Hepatocyte (in vitro differentiated cells): ENCODE data around the gene FGR. TPM values are rescaled to one million over a fixed set of nuclear protein-coding genes. Genes with fewer than 3 reads are reported as not detected.
A peak's percentile ranks its signal among the peaks of the same experiment; 100 is the strongest.

Source experiments
- DNase-seq: peaks from one replicate; pipeline ENCODE4 v3.0.0-alpha.2; 2016; ENCODE audit warnings: low spot score
- H2AFZ ChIP-seq: fragments of 200-600 bp; sonication (generic); 2 replicates; pipeline ENCODE4 v1.6.0; 2016; ENCODE audit warnings: antibody characterized with exemption, mild to moderate bottlenecking
- H3K27ac ChIP-seq: fragments of 200-600 bp; sonication (generic); 2 replicates; pipeline ENCODE4 v1.5.1; 2016; ENCODE audit warnings: mild to moderate bottlenecking
- H3K27me3 ChIP-seq: fragments of 200-600 bp; sonication (generic); 2 replicates; pipeline ENCODE4 v1.6.1; 2016
- H3K36me3 ChIP-seq: fragments of 200-600 bp; sonication (generic); replicated peaks from 2 replicates; pipeline ENCODE4 v1.5.1; 2016; ENCODE audit warnings: low read depth; ENCODE audit not compliant: insufficient read depth
- H3K4me1 ChIP-seq: fragments of 200-600 bp; sonication (generic); 2 replicates; pipeline ENCODE4 v1.5.1; 2016; ENCODE audit warnings: mild to moderate bottlenecking, moderate library complexity; ENCODE audit not compliant: insufficient read depth
- H3K4me2 ChIP-seq: fragments of 200-600 bp; sonication (generic); 2 replicates; pipeline ENCODE4 v1.6.0; 2016
- H3K4me3 ChIP-seq: fragments of 200-600 bp; sonication (generic); 2 replicates; pipeline ENCODE4 v1.5.1; 2016; ENCODE audit warnings: mild to moderate bottlenecking
- H3K79me2 ChIP-seq: fragments of 200-600 bp; sonication (generic); 2 replicates; pipeline ENCODE4 v1.6.0; 2017; ENCODE audit warnings: mild to moderate bottlenecking
- H3K9me2 ChIP-seq: fragments of 200-600 bp; sonication (generic); replicated peaks from 2 replicates; pipeline ENCODE4 v1.6.0; 2017; ENCODE audit warnings: mild to moderate bottlenecking; ENCODE audit not compliant: insufficient read depth
- H3K9me3 ChIP-seq: fragments of 200-600 bp; sonication (generic); 2 replicates; pipeline ENCODE4 v1.5.1; 2016; ENCODE audit warnings: low read depth, mild to moderate bottlenecking
- H4K20me1 ChIP-seq: fragments of 200-600 bp; sonication (generic); 2 replicates; pipeline ENCODE4 v1.6.0; 2016; ENCODE audit warnings: mild to moderate bottlenecking; ENCODE audit not compliant: insufficient read depth, poor library complexity, severe bottlenecking
- EZH2 ChIP-seq: fragments of 200-600 bp; sonication (generic); IDR thresholded peaks from 2 replicates; pipeline ENCODE4 v1.6.1; 2016; ENCODE audit warnings: antibody characterized with exemption, mild to moderate bottlenecking, borderline replicate concordance
- EZH2phosphoT487 ChIP-seq: fragments of 200-600 bp; sonication (generic); IDR thresholded peaks from one replicate; pipeline ENCODE4 v1.6.1; 2018; ENCODE audit warnings: antibody characterized with exemption, mild to moderate bottlenecking, low read depth, moderate library complexity; ENCODE audit not compliant: unreplicated experiment, severe bottlenecking
- WGBS: methylation state at CpG from one replicate; pipeline ENCODE4 v1.1.6; 2016; ENCODE audit warnings: low lambda C conversion rate; ENCODE audit errors: missing lambda C conversion rate; 5-methylcytosine and 5-hydroxymethylcytosine counted together
- polyA plus RNA-seq: library from polyadenylated mRNA; unstranded; fragments of >200 nt; fragmentation: Nextera tagmentation; extraction: Ambion mirVana; gene quantifications from 2 replicates; pipeline ENCODE4 v1.2.1, GENCODE V29; 2016
- total RNA-seq: library from RNA; depleted of rRNA; stranded (reverse); fragments of >200 nt; gene quantifications from 2 replicates; pipeline ENCODE4 v1.2.3, GENCODE V29; 2014
- TF ChIP-seq, protein P1 (sequence below): fragments of 200-600 bp; sonication (generic); IDR thresholded peaks from 2 replicates; pipeline ENCODE4 v1.5.1; 2016; ENCODE audit warnings: antibody characterized with exemption, mild to moderate bottlenecking; ENCODE audit not compliant: poor library complexity

The FGR gene
- total and polyA plus RNA-seq, 2 experiments from 2014 or later, result 0.28 to 0.73 TPM

DNA sequence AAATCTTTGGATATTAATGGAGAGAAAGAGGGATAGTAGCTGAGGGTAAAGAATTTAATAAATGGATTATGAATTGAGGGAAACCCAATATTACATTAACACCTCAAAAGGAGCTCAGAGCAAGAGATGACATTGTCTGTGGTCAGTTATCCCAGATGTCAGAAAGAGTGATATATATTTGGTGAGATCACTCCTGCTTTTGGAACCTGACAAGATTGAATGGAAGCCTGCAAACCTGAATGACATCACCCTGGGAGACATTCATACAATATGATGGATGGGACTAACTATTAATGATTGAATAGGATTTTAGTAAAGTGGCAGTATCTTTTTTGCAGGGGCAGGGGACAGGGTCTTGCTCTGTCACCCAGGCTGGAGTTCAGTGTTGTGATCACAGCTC is 43.8 kb upstream of the FGR start:
- H3K4me3 ChIP-seq, result no peak overlapping the region
- H3K4me1 ChIP-seq, result no peaks in the 10 kb centered on the region
- H3K9me3 ChIP-seq, result peaks cover 7% of the 10 kb centered on the region
- H3K79me2 ChIP-seq, result no peaks in the 10 kb centered on the region
- TF ChIP-seq EZH2phosphoT487 (no peak), EZH2 (no peak)
- TF ChIP-seq, protein P1, sequence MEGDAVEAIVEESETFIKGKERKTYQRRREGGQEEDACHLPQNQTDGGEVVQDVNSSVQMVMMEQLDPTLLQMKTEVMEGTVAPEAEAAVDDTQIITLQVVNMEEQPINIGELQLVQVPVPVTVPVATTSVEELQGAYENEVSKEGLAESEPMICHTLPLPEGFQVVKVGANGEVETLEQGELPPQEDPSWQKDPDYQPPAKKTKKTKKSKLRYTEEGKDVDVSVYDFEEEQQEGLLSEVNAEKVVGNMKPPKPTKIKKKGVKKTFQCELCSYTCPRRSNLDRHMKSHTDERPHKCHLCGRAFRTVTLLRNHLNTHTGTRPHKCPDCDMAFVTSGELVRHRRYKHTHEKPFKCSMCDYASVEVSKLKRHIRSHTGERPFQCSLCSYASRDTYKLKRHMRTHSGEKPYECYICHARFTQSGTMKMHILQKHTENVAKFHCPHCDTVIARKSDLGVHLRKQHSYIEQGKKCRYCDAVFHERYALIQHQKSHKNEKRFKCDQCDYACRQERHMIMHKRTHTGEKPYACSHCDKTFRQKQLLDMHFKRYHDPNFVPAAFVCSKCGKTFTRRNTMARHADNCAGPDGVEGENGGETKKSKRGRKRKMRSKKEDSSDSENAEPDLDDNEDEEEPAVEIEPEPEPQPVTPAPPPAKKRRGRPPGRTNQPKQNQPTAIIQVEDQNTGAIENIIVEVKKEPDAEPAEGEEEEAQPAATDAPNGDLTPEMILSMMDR, result no peak
- no peaks in the 10 kb centered on the region for H3K36me3 ChIP-seq
- no peak overlapping the region for H3K4me2 ChIP-seq
- no peaks in the 10 kb centered on the region for H3K27me3 ChIP-seq
- no peaks in the 10 kb centered on the region for H4K20me1 ChIP-seq
- DNase-seq, result no peak
- no peak overlapping the region for H3K27ac ChIP-seq
- no peak overlapping the region for H2AFZ ChIP-seq
- H3K9me2 ChIP-seq, result no peaks in the 10 kb centered on the region

DNA sequence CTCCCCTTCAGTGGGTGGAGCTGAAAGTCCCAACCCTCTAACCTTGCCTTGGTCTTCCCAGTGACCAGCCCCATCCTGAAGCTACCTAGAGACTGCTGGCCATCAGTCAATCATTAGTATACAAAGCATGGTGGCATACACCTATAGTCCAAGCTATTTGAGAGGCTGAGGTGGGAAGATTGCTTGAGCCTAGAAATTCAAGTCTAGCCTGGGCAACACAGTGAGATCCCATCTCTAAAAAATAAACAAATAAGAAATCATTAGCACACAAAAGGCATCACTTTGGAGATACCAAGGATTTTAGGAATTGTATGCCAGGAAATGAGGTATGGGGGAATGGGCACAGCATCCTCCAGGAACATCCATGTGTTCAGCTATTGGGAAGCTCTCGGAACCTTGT is 41.4 kb upstream of the FGR start:
- H3K9me3 ChIP-seq, result peaks cover 6% of the 10 kb centered on the region
- peaks cover 5% of the 10 kb centered on the region for H3K4me1 ChIP-seq
- no peak overlapping the region for H3K4me2 ChIP-seq
- H3K27ac ChIP-seq, result no peak overlapping the region
- WGBS, result 95% methylated on average over 1 of the region's 1 CpG
- H4K20me1 ChIP-seq, result no peaks in the 10 kb centered on the region
- H3K4me3 ChIP-seq, result no peak overlapping the region
- no peaks in the 10 kb centered on the region for H3K9me2 ChIP-seq
- DNase-seq, result no peak
- no peaks in the 10 kb centered on the region for H3K36me3 ChIP-seq
- TF ChIP-seq, protein P1, result no peak
- TF ChIP-seq EZH2 (no peak), EZH2phosphoT487 (no peak)
- no peaks in the 10 kb centered on the region for H3K27me3 ChIP-seq
- no peak overlapping the region for H2AFZ ChIP-seq
- no peaks in the 10 kb centered on the region for H3K79me2 ChIP-seq

DNA sequence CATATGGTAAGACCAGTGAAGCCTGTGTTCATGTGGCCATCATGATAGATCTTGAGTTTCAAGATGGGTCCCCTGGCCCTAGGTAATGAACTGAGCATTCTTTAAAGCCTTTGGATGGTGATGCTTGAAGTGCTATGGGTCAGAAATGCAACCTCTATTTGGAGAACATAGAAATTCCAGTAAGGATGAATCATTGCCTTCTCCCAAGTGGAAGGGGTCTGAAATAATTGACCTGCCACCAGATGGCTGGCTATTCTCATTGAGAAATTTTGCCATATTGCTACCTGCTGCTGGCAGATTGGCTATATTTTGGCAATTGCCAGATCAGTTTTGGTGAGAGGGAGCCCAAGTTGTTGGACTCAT is 37.7 kb upstream of the FGR start:
- DNase-seq, result no peak
- H3K4me3 ChIP-seq, result no peak overlapping the region
- H3K9me3 ChIP-seq, result no peaks in the 10 kb centered on the region
- H3K36me3 ChIP-seq, result no peaks in the 10 kb centered on the region
- no peaks in the 10 kb centered on the region for H4K20me1 ChIP-seq
- peak overlapping the region; percentile 71 for H3K4me2 ChIP-seq
- TF ChIP-seq EZH2 (no peak), EZH2phosphoT487 (no peak)
- TF ChIP-seq, protein P1, result no peak
- H3K9me2 ChIP-seq, result no peaks in the 10 kb centered on the region
- H3K27ac ChIP-seq, result peak overlapping the region; percentile 89
- no peaks in the 10 kb centered on the region for H3K27me3 ChIP-seq
- H3K79me2 ChIP-seq, result no peaks in the 10 kb centered on the region
- H3K4me1 ChIP-seq, result peaks cover 13% of the 10 kb centered on the region
- H2AFZ ChIP-seq, result peak overlapping the region; percentile 61
